ENCODE data around the gene CD74.
A peak's percentile ranks its signal among the peaks of the same experiment; 100 is the strongest.

The CD74 gene

GRCh38 chr5:150409638-150410523 is 2.8 kb downstream of the CD74 start:
- peak; percentile 94 for FAIRE-seq

DNA sequence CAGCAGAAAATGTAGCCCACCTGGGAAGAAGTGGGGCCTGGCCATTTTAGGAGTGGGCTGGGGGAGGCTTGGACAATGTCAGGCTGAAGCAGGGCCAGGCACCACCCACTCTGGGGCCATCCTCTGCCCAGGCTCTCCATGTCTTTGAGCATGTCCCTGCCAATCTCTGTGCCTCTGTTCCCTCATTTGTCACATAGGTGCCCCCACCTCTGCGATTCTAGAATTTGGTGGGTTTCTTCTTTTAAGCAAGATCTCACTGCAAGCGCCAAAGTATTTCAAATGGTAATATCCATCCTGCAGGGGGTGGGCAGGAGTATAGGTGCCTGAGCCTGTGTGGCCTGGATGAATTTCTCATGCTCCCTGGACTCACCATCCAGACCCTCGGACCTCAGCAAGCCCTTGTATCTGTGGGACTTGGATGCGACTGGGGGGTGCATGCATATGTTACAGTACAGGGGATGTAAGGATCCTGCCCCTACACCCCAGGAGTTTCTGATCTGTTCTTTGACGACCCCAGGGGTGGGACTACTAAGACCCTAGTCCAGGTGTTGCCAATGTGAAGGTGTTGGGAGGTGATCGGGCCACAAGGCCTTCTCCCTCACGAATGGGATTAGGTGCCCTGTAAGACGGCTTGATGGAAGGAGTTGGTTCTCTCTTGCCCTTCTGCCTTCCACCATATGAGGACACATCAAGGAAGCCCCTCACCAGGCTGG is 4.3 kb downstream of the CD74 start:
- no peak for FAIRE-seq

DNA sequence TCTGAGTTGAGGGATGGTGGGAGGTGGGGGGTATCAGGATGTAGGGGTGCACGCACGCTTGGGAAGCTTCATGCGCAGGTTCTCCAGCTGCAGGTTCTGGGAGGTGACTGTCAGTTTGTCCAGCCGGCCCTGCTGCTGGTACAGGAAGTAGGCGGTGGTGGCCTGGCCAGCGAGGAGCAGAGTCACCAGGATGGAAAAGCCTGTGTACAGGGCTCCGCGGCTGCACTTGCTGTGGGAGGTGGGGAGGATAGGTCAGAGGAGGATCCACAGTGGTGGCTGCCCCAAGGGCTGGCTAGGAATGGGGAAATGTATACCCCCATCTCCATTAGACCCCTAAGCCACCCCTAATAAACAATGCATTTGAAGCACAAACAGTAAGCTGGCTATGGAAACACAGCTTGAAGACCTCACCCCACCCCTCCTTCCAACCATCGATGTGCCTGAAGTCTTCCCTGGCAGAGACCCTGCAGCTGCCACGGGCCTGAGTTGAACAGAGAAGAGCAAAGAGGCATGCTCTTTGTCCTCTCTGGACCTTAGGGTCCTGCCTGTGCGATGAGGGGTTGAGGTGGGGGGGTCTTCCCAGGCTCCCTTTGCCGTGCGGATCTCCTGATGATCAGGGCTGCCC is 5.5 kb downstream of the CD74 start:
- FAIRE-seq, result no peak

GRCh38 chr5:150406723-150407095 is 6.0 kb downstream of the CD74 start:
- FAIRE-seq, result no peak

GRCh38 chr5:150406103-150406722 is 6.5 kb downstream of the CD74 start:
- no peak for FAIRE-seq

GRCh38 chr5:150404941-150405816 is 7.5 kb downstream of the CD74 start:
- FAIRE-seq, result no peak

- no peak for FAIRE-seq
These were observed 8.2 kb downstream of the CD74 start for GRCh38 chr5:150404535-150404934.

- FAIRE-seq, result no peak
These were observed 8.6 kb downstream of the CD74 start for GRCh38 chr5:150404121-150404520.

GRCh38 chr5:150402901-150403342 is 9.8 kb downstream of the CD74 start:
- no peak for FAIRE-seq

GRCh38 chr5:150402229-150402773 is 10.4 kb downstream of the CD74 start:
- FAIRE-seq, result no peak

GRCh38 chr5:150401376-150402228 is 11.1 kb downstream of the CD74 start:
- no peak for FAIRE-seq

GRCh38 chr5:150401076-150401375 is 11.7 kb downstream of the CD74 start:
- FAIRE-seq, result no peak

DNA sequence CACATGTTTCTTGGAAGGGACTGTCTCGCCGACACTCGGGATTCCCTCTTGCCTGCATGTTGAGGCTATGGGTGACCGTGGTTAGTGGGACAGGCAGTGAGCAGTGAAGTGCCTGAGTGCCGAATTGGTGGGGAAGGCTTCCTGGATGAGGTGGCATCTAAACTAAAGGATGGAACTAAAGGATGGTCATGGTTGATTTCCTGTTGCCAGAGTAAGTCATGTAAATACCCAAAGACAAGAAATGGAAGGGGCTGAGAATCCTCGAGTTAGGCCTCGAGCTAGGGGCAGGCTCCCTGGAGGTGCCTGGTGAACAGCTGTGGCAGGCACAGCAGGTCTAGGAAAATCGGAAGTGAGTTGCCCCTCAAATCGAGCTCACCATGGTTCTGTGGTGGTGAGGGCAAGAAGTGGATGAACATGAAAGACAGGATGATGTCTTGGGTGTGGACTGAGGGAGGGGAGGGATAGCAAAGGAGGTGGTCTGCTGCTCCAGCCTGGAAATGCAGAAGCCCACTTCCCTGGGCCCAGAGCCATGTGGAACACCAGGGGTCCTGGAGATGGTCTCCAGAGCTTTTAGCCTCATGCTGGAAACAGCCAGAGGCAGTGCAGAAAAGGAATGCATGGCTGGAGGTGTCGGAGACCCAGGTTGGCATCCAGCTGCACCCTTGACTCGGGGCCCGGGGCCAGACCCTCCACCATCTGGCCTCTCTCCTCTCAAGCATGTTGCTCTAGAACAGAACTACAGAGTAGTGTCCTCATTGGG is 12.2 kb downstream of the CD74 start:
- FAIRE-seq, result no peak

DNA sequence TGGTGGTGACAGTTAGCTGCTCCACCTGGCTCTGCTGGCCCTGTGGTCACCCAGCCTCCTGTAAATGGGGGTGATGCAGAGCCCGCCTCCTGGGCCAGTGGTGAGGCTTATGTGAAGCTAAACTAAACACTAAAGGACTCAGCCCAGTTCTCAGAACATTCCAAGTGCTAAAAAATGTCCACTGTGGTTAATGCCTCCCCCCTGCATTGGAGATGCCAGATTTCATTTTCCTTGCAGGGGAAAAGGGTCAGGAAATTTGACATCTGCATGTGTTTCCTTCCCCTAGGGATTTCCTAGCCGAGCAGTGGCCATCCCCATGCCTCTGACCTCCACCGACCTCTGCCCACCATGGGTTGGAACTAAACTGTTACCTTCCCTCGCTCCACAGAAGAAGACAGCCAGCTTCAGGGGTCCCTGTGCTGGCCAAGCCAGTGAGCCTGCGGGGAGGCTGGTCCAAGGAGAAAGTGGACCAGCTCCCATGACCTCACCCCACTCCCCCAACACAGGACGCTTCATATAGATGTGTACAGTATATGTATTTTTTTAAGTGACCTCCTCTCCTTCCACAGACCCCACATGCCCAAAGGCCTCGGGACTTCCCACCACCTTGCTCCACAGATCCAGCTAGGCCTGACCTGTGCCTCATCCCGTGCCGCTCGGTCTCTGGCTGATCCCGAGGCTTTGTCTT is 13.0 kb downstream of the CD74 start:
- no peak for FAIRE-seq

DNA sequence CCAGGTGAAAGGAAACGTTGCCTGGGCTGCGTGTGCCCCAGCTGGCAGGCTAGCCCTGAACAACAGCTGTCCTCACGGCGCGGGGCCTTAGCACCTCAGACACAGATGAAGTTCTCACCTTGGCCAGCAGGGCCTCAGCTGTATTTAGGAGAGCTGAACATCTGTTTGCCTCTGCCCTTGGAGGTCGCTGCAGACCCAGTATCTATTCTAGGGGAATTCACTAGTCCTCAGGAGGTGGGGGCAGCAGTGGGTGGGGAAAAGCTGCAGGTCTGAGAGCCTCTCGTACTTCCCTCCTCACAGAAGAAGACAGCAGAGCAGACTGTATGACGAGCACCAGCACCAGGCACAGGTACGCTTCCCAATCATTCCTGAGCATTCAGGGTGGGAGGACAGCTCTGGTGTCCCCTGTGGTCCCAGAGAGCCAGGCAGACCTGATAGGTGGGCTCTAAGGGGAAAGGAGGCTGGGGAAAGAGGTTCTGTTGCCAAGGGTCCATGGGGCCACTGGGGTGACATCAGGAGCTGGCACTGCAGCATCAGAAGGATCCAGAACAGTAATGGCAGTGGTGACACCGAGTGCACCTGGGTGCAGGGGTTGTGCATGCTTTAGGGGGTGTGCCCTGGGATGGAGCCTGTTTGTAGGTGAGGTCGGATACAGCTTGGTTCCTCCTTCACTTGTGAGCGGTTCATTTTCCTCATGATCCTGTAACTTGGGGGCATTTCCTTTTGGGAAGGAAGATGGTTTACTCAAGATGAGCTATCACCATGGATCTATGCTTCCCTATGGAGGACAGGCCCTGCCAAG is 13.8 kb downstream of the CD74 start:
- no peak for FAIRE-seq

GRCh38 chr5:150397782-150398721 is 14.7 kb downstream of the CD74 start:
- FAIRE-seq, result no peak

DNA sequence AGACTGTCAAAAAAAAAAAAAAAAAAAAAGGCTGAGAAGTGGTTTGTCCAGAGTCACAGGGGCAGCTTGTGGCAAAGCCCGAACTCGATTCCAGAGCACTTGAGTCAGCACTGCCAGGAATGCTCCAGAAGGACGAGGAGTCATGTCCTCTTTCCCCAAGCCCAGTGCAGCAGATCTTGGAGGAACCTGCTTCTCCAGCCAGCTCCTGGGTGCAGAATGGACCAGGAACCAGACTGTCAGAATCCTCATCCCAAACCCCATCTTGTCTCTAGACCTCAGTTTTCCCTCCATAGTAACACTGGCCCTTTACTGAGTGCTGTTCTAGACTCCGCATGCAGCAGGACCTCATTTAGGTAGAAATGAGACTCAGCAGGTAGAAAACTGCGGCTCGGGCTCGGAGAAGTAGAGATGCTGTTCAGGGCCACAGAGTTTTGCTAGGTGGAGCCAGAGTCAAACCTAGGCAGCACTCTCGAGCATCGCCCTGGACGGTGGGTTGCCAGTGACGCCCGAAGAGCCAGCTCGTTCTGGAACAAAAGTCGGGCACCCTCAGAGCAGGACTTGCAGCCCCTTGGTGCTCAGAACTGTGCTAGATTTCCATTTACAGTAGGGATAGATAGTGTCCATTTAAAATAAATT is 15.4 kb downstream of the CD74 start:
- FAIRE-seq, result no peak

All from G401.6 (cell line).